NT2/D1 (cell line): ENCODE data around the gene AMPD2.

Experiments
- DNase-seq: peaks from one replicate; pipeline ENCODE4 v3.0.0-alpha.2; 2011; ENCODE audit warnings: low read depth, low spot score
- H3K27me3 ChIP-seq: 2 replicates; pipeline ENCODE4 v1.6.0; 2011; ENCODE audit warnings: mild to moderate bottlenecking; ENCODE audit not compliant: insufficient read length, insufficient read depth
- H3K36me3 ChIP-seq: 2 replicates; pipeline ENCODE4 v1.6.1; 2011; ENCODE audit warnings: mild to moderate bottlenecking, low read length, mixed read lengths; ENCODE audit not compliant: insufficient read depth, insufficient read length
- H3K4me1 ChIP-seq: 2 replicates; pipeline ENCODE4 v1.5.1; 2011; ENCODE audit not compliant: insufficient read depth, insufficient read length
- H3K4me3 ChIP-seq: 2 replicates; pipeline ENCODE4 v1.5.1; 2011; ENCODE audit warnings: low read depth; ENCODE audit not compliant: insufficient read length
- H3K9ac ChIP-seq: 2 replicates; pipeline ENCODE4 v1.6.0; 2011; ENCODE audit warnings: low read depth; ENCODE audit not compliant: insufficient read length
- H3K9me3 ChIP-seq: 2 replicates; pipeline ENCODE4 v1.5.1; 2011; ENCODE audit warnings: mild to moderate bottlenecking, low read length; ENCODE audit not compliant: insufficient read depth
- SUZ12 ChIP-seq: IDR thresholded peaks from 2 replicates; pipeline ENCODE4 v1.6.1; 2011; ENCODE audit not compliant: insufficient read length, insufficient read depth; ENCODE audit errors: extremely low read depth
- YY1 ChIP-seq: IDR thresholded peaks from 2 replicates; pipeline ENCODE4 v1.6.1; 2011; ENCODE audit not compliant: insufficient read length, insufficient read depth
- ZNF274 ChIP-seq: IDR thresholded peaks from 2 replicates; pipeline ENCODE4 v1.6.1; 2011; ENCODE audit warnings: mild to moderate bottlenecking, low read depth, low read length

The AMPD2 gene

GRCh38 chr1:109622895-109623294 lies 3.3 kb downstream of the AMPD2 start:
- no peak for DNase-seq
- Histone ChIP-seq H3K9me3 (no peaks in the 10 kb centered on the region), H3K4me3 (no peak overlapping the region), H3K27me3 (no peaks in the 10 kb centered on the region), H3K36me3 (peaks cover 47% of the 10 kb centered on the region), H3K4me1 (peaks cover 35% of the 10 kb centered on the region), H3K9ac (no peak overlapping the region)
- TF ChIP-seq YY1 (no peak), SUZ12 (no peak), ZNF274 (no peak)

- H3K4me1 ChIP-seq, result peaks cover 35% of the 10 kb centered on the region
- no peak overlapping the region for H3K9ac ChIP-seq
- DNase-seq, result no peak
- H3K9me3 ChIP-seq, result no peaks in the 10 kb centered on the region
- TF ChIP-seq YY1 (no peak), SUZ12 (no peak), ZNF274 (no peak)
- H3K4me3 ChIP-seq, result no peak overlapping the region
- H3K27me3 ChIP-seq, result no peaks in the 10 kb centered on the region
- H3K36me3 ChIP-seq, result peaks cover 55% of the 10 kb centered on the region
These were observed 4.0 kb downstream of the AMPD2 start for GRCh38 chr1:109623601-109624161.

GRCh38 chr1:109624201-109625010 lies 4.8 kb downstream of the AMPD2 start:
- no peak for TF ChIP-seq ZNF274
- Histone ChIP-seq H3K9ac (peak overlapping the region; percentile 39), H3K4me3 (no peak overlapping the region), H3K9me3 (no peaks in the 10 kb centered on the region), H3K36me3 (peaks cover 62% of the 10 kb centered on the region), H3K27me3 (no peaks in the 10 kb centered on the region), H3K4me1 (peaks cover 35% of the 10 kb centered on the region)
- no peak for DNase-seq

GRCh38 chr1:109625176-109625575 lies 5.5 kb downstream of the AMPD2 start:
- Histone ChIP-seq H3K9ac (peak overlapping the region; percentile 21), H3K4me3 (no peak overlapping the region), H3K4me1 (peaks cover 35% of the 10 kb centered on the region), H3K9me3 (no peaks in the 10 kb centered on the region), H3K27me3 (no peaks in the 10 kb centered on the region), H3K36me3 (peaks cover 70% of the 10 kb centered on the region)
- TF ChIP-seq ZNF274, result no peak
- TF ChIP-seq YY1, result no peak
- TF ChIP-seq SUZ12, result no peak
- no peak for DNase-seq

GRCh38 chr1:109625601-109626560 lies 6.2 kb downstream of the AMPD2 start:
- TF ChIP-seq SUZ12, result no peak
- TF ChIP-seq ZNF274, result no peak
- no peak for TF ChIP-seq YY1
- H3K9ac ChIP-seq, result no peak overlapping the region
- no peaks in the 10 kb centered on the region for H3K9me3 ChIP-seq
- peaks cover 39% of the 10 kb centered on the region for H3K4me1 ChIP-seq
- no peak overlapping the region for H3K4me3 ChIP-seq
- H3K36me3 ChIP-seq, result peaks cover 75% of the 10 kb centered on the region
- DNase-seq, result no peak
- H3K27me3 ChIP-seq, result no peaks in the 10 kb centered on the region

GRCh38 chr1:109626682-109627408 lies 7.2 kb downstream of the AMPD2 start:
- TF ChIP-seq ZNF274, result no peak
- no peak for TF ChIP-seq SUZ12
- TF ChIP-seq YY1, result no peak

More at GRCh38 chr1:109626682-109627408, 7.2 kb downstream of the AMPD2 start:
- H3K36me3 ChIP-seq, result peaks cover 79% of the 10 kb centered on the region
- H3K9me3 ChIP-seq, result no peaks in the 10 kb centered on the region
- no peak overlapping the region for H3K4me3 ChIP-seq
- H3K9ac ChIP-seq, result no peak overlapping the region
- H3K4me1 ChIP-seq, result peaks cover 39% of the 10 kb centered on the region
- H3K27me3 ChIP-seq, result no peaks in the 10 kb centered on the region
- DNase-seq, result no peak
